NT2/D1 (cell line): ENCODE results near the gene CHST5.
"Not testable (repeated sequence)": the region's sequence is repeated elsewhere in the genome, so short reads cannot be mapped to it uniquely, and the experiment has no call there.

Source experiments
- SUZ12 ChIP-seq: IDR thresholded peaks from 2 replicates; pipeline ENCODE4 v1.6.1; 2011; ENCODE audit not compliant: insufficient read length, insufficient read depth; ENCODE audit errors: extremely low read depth
- YY1 ChIP-seq: IDR thresholded peaks from 2 replicates; pipeline ENCODE4 v1.6.1; 2011; ENCODE audit not compliant: insufficient read length, insufficient read depth
- ZNF274 ChIP-seq: IDR thresholded peaks from 2 replicates; pipeline ENCODE4 v1.6.1; 2011; ENCODE audit warnings: mild to moderate bottlenecking, low read depth, low read length

DNA sequence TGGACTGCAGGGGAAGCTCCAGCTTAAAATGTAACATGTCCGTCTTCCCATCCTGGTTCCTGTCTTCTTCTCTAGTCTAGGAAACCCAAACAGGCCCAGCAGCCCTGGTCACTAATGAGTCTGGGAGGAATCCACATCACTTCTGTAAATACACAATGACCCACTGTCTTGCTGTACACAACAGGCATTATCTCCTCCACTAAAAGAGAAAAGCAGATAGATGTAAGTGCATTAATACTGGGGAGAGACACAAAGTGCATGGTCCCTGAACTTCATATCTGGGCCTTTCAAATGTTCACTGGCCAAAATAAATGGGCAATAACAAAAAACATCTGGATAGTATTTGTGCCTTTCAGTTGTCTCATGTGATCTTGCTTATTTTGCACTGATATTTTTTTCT, 10.0 kb upstream of the CHST5 start:
- not testable (repeated sequence) for TF ChIP-seq YY1, ZNF274, SUZ12
